ENCODE data around the gene NINL. TPM values are rescaled to one million over a fixed set of nuclear protein-coding genes. Genes with fewer than 3 reads are reported as not detected.
"Not testable (repeated sequence)": the region's sequence is repeated elsewhere in the genome, so short reads cannot be mapped to it uniquely, and the experiment has no call there.

Gene NINL
- total RNA-seq, 1 donor from 2014 or later = 20.8 TPM

GRCh38 chr20:25552977-25553376 lies 32.4 kb downstream of the NINL start:
- DNase-seq (ENCODE audit: low spot score) = no peak

GRCh38 chr20:25551413-25552215 lies 33.7 kb downstream of the NINL start:
- DNase-seq (ENCODE audit: low spot score) = no peak

DNA sequence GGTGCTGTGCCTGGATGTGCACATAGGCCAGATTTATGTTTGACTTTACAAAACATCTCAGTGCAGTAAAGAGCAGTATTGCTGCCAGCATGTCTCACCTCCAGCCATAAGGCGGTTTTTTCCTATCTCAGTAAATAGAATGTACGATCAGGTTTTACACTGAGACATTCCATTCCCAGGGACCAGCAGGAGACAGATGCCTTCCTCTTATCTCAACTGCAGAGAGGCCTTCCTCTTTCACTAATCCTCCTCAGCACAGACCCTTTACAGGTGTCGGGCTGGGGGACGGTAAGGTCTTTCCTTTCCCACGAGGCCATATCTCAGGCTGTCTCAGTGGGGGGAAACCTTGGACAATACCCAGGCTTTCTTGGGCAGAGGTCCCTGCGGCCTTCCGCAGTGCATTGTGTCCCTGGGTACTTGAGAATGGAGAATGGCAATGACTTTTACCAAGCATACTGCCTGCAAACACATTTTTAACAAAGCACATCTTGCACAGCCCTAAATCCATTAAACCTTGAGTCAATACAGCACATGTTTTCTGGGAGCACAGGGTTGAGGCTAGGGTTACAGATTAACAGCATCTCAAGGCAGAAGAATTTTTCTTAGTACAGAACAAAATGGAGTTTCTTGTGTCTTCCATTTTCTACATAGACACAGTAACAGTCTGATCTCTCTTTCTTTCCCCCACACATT lies 34.5 kb downstream of the NINL start:
- not testable (repeated sequence) for DNase-seq (ENCODE audit: low spot score)

DNA sequence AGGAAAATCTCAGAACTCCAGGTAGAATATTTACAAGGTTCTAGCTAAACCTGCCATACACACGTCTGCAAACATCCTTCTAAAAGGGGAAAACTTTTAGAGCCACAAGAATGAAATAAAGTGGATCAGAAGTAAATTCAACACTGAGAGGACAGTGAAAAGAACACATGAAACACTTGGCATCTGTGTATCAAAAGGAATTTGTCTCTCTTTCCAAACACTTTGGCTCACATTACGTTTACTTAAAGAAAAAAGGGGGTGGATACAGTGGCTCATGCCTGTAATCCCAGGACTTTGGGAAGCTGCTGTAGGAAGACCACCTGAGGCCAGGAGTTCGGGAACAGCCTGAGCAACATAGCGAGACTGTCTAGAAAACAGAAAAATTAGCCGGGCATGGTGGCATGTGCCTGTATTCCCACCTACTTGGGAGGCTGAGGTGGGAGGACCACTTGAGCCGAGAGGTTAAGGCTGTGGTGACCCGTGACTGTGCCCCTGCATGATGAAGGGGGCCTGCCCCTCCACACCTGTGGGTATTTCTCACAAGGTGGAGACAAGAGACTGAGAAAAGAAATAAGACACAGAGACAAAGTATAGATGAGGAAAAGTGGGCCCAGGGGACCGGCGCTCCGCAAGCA lies 35.4 kb downstream of the NINL start:
- no peak for DNase-seq (ENCODE audit: low spot score)

DNA sequence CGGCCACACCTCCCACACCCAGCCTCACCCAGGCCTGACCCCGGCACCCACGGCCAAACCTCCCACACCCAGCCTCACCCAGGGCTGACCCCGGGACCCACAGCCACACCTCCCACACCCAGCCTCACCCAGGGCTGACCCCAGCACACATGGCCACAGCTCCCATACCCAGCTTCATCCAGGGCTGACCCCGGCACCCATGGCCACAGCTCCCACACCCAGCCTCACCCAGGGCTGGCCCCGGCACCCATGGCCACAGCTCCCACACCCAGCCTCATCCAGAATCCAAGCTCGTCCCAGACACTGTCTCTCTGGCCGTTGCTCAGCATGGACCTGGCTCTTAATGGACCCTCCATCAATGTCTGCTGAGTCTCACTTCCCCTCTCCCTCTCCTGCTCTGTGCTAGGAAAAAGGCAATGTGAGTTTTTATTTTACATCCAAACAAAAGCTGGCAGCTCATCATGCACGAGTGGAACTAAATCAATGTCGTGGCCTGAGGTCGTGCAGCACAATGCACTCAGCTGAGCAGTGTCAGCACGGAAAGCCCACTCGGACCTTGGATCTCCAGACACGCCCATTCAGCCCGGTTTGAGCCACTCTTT lies 36.1 kb downstream of the NINL start:
- no peak for DNase-seq (ENCODE audit: low spot score)

DNA sequence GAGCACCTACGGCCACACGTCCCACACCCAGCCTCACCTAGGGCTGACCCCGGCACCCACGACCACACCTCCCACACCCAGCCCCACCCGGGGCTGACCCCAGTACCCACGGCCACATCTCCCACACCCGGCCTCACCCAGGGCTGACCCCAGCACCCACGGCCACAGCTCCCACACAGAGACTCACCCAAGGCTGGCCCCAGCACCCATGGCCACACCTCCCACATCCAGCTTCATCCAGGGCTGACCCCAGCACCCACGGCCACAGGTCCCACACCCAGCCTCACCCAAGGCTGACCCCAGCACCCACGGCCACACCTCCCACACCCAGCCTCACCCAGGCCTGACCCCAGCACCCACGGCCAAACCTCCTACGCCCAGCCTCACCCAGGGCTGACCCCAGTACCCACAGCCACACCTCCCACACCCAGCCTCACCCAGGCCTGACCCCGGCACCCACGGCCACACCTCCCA lies 36.7 kb downstream of the NINL start:
- DNase-seq (ENCODE audit: low spot score) = no peak

- no peak for DNase-seq (ENCODE audit: low spot score)
These were observed 37.3 kb downstream of the NINL start for GRCh38 chr20:25547999-25548398.

DNA sequence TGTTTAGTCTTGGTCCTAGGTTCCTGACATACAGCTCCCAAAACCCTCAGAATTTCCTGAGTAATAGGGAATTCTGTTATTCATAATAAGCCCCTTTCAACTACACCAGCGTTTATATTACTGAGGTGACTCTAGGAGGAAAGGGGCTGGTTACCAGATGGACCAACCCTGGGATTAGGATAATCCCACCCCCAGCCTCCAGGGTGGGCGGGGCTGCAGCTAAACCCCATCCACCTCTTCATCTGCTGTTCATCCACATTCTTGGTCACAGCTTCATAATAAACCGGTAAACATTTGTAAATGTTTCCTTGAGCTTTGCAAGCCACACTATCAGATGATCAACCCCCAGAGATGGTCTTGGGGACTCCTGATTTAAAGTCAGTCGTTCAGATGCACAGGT lies 38.3 kb downstream of the NINL start:
- no peak for DNase-seq (ENCODE audit: low spot score)

DNA sequence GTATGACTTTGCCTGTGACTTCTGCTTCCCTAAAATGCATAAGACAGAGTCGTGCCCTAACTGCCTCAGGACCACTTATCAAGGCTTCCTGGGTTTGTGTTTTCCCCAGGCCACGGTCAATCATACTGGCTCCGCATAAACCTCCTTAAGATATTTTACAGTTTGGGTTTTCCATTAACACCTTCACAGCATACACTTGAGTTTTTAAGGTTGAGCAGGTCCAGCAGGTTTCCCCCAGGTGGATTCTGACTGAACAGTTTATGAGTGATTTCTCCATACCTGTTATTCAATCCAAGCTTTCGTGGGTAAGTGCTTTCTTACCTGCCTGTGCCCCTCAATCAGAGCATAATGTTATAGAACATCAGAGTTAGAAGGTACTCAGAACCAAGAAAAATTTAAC lies 39.3 kb downstream of the NINL start:
- no peak for DNase-seq (ENCODE audit: low spot score)

- no peak for DNase-seq (ENCODE audit: low spot score)
These were observed 40.2 kb downstream of the NINL start for GRCh38 chr20:25545171-25545570.

GRCh38 chr20:25544734-25545133 lies 40.6 kb downstream of the NINL start:
- DNase-seq (ENCODE audit: low spot score) = no peak

DNA sequence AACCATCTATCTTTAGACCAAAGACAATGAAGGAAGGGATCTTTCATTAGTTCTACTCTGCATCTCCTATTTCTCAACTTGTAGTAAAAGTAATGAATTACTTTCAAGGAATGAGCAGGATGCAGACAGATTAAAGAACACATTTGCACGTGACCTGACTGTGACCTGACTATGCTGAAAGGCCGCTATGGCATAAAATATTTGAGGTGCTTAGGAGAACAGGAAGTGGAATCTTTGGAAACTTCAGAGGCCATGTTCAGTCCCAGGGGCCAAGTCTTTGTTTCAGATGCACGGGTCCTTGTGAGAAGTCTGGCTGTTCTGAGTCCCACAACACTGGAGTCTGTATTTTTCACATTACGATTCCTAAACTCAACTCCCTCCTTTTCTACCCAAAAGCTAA lies 41.0 kb downstream of the NINL start:
- DNase-seq (ENCODE audit: low spot score) = no peak

DNA sequence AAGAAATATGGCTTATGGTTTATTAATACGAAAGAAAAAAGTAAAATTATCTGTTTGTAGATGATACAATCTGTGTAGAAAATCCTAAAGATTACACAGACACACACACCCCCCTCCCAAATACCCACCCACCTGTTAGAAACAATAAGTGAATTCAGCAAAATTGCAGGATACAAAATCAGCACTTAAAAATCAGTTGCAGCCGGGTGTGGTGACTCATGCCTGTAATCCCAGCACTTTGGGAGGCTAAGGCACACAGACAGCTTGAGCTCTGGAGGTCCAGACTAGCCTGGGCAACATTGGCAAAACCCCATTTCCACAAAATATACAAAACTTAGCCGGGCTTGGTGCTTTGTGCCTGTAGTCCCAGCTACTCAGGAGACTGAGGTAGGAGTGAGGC lies 42.3 kb downstream of the NINL start:
- no peak for DNase-seq (ENCODE audit: low spot score)

DNA sequence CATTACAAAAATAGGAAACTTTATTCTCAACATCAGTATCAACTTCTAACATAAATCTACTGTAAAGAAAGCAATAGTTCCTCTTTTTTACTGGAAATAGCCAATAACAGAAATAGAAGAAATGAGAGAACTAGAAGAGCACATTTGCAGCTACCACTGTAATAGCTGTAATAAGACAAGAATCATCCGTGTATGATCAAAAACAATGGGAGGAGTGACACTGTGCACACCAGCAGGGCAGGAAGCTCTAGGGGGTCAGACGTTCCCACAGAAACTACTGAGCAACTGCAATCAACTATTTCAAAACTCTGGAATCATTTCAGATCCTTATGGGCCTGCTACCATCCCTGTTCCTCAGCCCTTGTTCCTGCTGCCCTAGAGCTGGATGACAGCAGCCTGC lies 43.7 kb downstream of the NINL start:
- DNase-seq (ENCODE audit: low spot score) = no peak

DNA sequence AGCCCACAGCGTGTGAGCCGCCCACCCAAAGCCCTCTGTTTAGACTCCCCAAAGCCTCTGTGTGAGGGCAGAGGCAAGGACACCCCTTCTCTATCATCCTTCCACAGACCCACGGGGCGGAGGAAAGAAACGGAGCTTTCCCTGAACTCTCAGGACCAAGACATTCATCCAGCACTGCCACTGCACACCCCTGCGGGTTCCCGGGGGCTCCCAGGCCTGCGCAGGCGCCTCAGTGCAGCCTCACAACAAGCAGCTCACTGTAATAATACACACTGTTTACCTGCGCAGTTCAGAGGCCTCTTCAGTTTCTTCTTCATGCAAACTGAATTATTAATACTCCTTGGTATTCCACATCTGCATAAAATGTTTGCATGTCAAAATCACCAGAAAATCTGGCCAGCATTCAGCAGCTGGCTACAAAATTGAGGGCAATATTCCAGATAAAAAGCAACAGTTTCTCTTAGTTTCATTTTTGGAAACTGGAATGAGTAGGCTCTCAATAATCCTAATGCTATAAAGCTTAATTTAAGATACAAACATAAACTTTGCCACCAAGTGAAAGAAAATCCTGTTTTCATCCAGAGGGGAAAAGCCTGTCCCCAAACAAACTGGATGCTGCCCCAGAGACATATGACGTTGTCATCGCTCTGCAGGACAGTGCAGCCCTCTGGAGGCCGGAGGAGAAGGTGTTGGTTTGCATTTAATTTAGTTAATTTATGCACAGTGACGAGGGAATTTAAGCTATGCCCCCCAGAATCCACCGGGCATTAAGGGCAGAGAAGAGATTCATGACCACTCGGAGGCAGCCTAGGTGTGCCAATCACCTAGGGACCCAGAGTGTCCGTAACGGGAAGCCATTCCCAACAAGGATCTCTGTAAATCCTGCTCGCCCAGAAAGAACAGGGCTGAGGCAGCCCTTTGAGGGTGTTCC lies 45.3 kb downstream of the NINL start:
- DNase-seq (ENCODE audit: low spot score) = no peak

GRCh38 chr20:25538838-25539665 lies 46.3 kb downstream of the NINL start:
- DNase-seq (ENCODE audit: low spot score) = no peak

DNA sequence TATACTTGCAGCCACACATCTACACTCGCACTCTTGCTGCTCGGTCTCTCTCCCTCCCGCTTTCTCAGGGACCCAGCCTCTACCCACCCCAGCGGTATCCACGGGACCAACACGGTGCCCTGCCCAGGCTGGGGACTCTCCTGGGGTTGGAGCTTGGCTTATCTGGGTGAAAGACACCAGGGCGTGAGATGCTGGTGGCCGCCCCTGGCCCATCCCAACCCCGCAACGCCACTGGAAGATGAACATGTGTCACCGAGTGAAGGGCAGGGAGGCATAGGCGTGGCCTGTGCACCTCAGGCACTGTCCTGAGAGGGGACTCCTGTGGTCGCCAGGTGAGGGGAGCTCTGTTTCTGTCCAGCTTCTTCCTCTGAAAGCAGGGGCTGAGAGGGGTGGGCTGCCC lies 47.4 kb downstream of the NINL start:
- DNase-seq (ENCODE audit: low spot score) = no peak

DNA sequence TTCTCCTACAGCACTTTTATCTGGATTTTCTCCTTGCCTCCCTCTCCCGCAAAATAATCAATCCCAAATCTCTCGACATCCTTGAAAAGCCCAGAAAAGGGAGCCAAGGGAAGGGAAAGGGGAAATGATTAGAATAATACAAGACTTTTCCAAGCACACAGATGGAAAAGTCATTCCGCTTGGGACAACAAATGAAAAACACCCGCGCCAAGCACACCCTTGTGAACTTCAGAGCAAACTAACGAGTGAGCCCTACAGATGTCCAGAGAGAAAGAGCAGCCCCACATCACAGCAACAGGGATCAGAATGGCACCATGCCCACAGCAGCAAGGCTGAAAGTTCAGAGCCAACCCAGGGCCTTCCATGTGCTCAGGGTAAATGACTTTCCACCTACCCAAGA lies 49.6 kb downstream of the NINL start:
- DNase-seq (ENCODE audit: low spot score) = no peak

GRCh38 chr20:25534845-25535244 lies 50.5 kb downstream of the NINL start:
- DNase-seq (ENCODE audit: low spot score) = no peak

DNA sequence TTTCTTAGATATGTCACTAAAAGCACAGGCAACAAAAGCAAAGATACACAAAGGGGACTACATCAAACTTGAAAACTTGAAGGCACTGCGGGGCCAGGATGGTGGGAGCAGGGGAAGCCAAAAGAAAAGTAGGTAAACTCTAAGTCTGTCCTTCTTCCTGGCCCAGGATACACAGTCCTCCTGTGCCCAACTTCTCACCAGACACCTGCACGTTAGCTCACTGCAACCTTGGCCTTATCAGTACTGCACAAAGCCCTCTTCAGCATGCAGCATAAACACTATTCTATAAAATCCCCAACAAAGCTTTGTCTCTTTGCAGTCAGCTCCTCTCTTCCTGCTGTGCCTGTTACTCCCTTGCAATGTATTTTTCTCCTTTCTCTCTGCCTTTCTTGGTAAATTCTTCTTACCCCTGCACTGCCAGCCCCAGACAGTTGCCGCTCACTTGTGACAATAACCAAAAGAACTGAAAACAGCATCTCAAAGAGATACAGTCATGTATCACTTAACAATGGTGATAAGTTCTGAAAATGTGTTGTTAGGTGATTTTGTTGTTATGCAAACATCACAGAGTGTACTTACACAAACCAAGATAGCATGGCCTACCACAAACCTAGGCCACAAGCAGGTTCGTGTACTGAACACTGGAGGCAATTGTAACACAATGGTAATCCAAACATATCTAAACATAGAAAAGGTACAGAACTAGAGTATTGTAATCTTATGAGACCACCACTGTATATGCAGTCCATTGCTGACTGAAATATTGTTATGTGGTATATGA lies 51.2 kb downstream of the NINL start:
- no peak for DNase-seq (ENCODE audit: low spot score)
